Tibial nerve (tissue), 3 donors: ENCODE data around the gene PDLIM5.

ENCODE experiments used
- CTCF ChIP-seq, 5 experiments: fragments of 200-600 bp in 3 of 5; fragments of 450-650 bp in 2 of 5; sonication (generic) in 3 of 5; IDR thresholded peaks; one replicate each; pipeline ENCODE4 v1.5.1; 2016 to 2019; ENCODE audit warnings: antibody characterized with exemption in 5 of 5, mild to moderate bottlenecking in 3 of 5, moderate library complexity in 2 of 5
- POLR2A ChIP-seq, 2 donors: fragments of 450-650 bp; IDR thresholded peaks; one replicate each; pipeline ENCODE4 v1.6.1; 2017; ENCODE audit warnings: antibody characterized with exemption in 2 of 2, mild to moderate bottlenecking in 2 of 2, moderate library complexity in 2 of 2

GRCh38 chr4:94544811-94545210 is 93.1 kb downstream of the PDLIM5 start:
- TF ChIP-seq CTCF (IDR thresholded peaks at IDR 0.05) (no peak), POLR2A (IDR thresholded peaks at IDR 0.05) (no peak)
